HepG2 (cell line): ENCODE measurements around the gene SLC16A3. TPM values are rescaled to one million over a fixed set of nuclear protein-coding genes. Genes with fewer than 3 reads are reported as not detected.

Experiments used
- AHR ChIP-seq: IDR thresholded peaks from 2 replicates; pipeline ENCODE4 v1.6.1; 2018; ENCODE audit warnings: missing genetic modification reagents, missing compliant biosample characterization
- ATF1 ChIP-seq: IDR thresholded peaks from 2 replicates; pipeline ENCODE4 v1.6.1; 2016; ENCODE audit warnings: mild to moderate bottlenecking, control low read depth
- BCL6 ChIP-seq: IDR thresholded peaks from 2 replicates; pipeline ENCODE4 v1.6.1; 2016; ENCODE audit warnings: missing genetic modification reagents, missing compliant biosample characterization
- ETV5 ChIP-seq: IDR thresholded peaks from 2 replicates; pipeline ENCODE4 v1.6.1; 2018; ENCODE audit warnings: missing biosample characterization, missing genetic modification reagents, inconsistent platforms, borderline replicate concordance
- HNF4A ChIP-seq: sonication (generic); formaldehyde crosslinking; IDR thresholded peaks from 2 replicates; pipeline ENCODE4 v1.4.0; 2020; ENCODE audit warnings: missing genetic modification reagents
- MATR3 ChIP-seq: sonication (generic); formaldehyde crosslinking; IDR thresholded peaks from 2 replicates; pipeline ENCODE4 v1.4.0; 2020; ENCODE audit warnings: missing genetic modification reagents
- SKI ChIP-seq: fragments of 450-650 bp; IDR thresholded peaks from one replicate; pipeline ENCODE4 v1.6.1; 2018; ENCODE audit warnings: mild to moderate bottlenecking; ENCODE audit not compliant: partially characterized antibody
- SMYD3 ChIP-seq: sonication (generic); formaldehyde crosslinking; IDR thresholded peaks from 2 replicates; pipeline ENCODE4 v1.8.1; 2023; ENCODE audit warnings: mild to moderate bottlenecking, missing genetic modification reagents
- TOPORS ChIP-seq: sonication (generic); formaldehyde crosslinking; IDR thresholded peaks from 2 replicates; pipeline ENCODE4 v1.8.0; 2023; ENCODE audit warnings: mild to moderate bottlenecking, missing genetic modification reagents
- ZBTB39 ChIP-seq: sonication (generic); formaldehyde crosslinking; IDR thresholded peaks from 2 replicates; pipeline ENCODE4 v1.5.0; 2020; ENCODE audit warnings: missing genetic modification reagents
- ZNF335 ChIP-seq: sonication (generic); formaldehyde crosslinking; IDR thresholded peaks from 2 replicates; pipeline ENCODE4 v1.4.0; 2020; ENCODE audit warnings: missing genetic modification reagents
- ZNF432 ChIP-seq: sonication (generic); formaldehyde crosslinking; IDR thresholded peaks from 2 replicates; pipeline ENCODE4 v1.5.0; 2020; ENCODE audit warnings: missing genetic modification reagents, mild to moderate bottlenecking, borderline replicate concordance
- ZNF44 ChIP-seq: sonication (generic); formaldehyde crosslinking; IDR thresholded peaks from 2 replicates; pipeline ENCODE4 v1.5.1; 2020; ENCODE audit warnings: mild to moderate bottlenecking, missing genetic modification reagents
- ZNF598 ChIP-seq: sonication (generic); formaldehyde crosslinking; IDR thresholded peaks from 2 replicates; pipeline ENCODE4 v1.5.1; 2020; ENCODE audit warnings: mild to moderate bottlenecking, missing genetic modification reagents, borderline replicate concordance
- ZNF816 ChIP-seq: sonication (generic); formaldehyde crosslinking; IDR thresholded peaks from 2 replicates; pipeline ENCODE4 v1.8.0; 2022; ENCODE audit warnings: missing genetic modification reagents, mild to moderate bottlenecking, borderline replicate concordance
- polyA plus RNA-seq, 8 experiments: library from polyadenylated mRNA; depleted of rRNA in 3 of 8; stranded (reverse) in 7 of 8; unstranded in 1 of 8; fragments of >200 nt; fragmentation: Illumina TruSeq in 4 of 8; extraction: Trizol in 4 of 8; gene quantifications; 2 replicates each; pipeline versions ENCODE4 v1.2.1 to v1.2.3, GENCODE V29; 2011 to 2016; ENCODE audit warnings: low read depth in 4 of 8, missing spikeins in 1 of 8, mixed read lengths in 1 of 8; ENCODE audit not compliant: insufficient read depth in 1 of 8
- total RNA-seq, 5 experiments: library from RNA; depleted of rRNA; stranded (reverse); fragments of >200 nt; fragmentation: Illumina TruSeq; extraction: Trizol; gene quantifications; 2 replicates each; pipeline ENCODE4 v1.2.3, GENCODE V29; 2016; ENCODE audit warnings: low read depth in 1 of 5
- TF ChIP-seq, protein P1 (sequence below), 2 experiments: fragments of 450-650 bp in 1 of 2; sonication (generic) in 1 of 2; formaldehyde crosslinking in 1 of 2; IDR thresholded peaks; 2 replicates each; pipeline versions ENCODE4 v1.6.1 to v1.8.0; 2016 to 2022; ENCODE audit warnings: antibody characterized with exemption in 1 of 2, mild to moderate bottlenecking in 1 of 2, missing genetic modification reagents in 1 of 2
- TF ChIP-seq, protein P2 (sequence below): fragments of 450-650 bp; IDR thresholded peaks from 2 replicates; pipeline ENCODE4 v1.6.1; 2016

SLC16A3 gene
- total and polyA plus RNA-seq, 2 of the 13 experiments (the other 11 are each of a cell fraction or from before 2014, with no cell fraction given): 242 to 349 TPM

- TF ChIP-seq, protein P1, sequence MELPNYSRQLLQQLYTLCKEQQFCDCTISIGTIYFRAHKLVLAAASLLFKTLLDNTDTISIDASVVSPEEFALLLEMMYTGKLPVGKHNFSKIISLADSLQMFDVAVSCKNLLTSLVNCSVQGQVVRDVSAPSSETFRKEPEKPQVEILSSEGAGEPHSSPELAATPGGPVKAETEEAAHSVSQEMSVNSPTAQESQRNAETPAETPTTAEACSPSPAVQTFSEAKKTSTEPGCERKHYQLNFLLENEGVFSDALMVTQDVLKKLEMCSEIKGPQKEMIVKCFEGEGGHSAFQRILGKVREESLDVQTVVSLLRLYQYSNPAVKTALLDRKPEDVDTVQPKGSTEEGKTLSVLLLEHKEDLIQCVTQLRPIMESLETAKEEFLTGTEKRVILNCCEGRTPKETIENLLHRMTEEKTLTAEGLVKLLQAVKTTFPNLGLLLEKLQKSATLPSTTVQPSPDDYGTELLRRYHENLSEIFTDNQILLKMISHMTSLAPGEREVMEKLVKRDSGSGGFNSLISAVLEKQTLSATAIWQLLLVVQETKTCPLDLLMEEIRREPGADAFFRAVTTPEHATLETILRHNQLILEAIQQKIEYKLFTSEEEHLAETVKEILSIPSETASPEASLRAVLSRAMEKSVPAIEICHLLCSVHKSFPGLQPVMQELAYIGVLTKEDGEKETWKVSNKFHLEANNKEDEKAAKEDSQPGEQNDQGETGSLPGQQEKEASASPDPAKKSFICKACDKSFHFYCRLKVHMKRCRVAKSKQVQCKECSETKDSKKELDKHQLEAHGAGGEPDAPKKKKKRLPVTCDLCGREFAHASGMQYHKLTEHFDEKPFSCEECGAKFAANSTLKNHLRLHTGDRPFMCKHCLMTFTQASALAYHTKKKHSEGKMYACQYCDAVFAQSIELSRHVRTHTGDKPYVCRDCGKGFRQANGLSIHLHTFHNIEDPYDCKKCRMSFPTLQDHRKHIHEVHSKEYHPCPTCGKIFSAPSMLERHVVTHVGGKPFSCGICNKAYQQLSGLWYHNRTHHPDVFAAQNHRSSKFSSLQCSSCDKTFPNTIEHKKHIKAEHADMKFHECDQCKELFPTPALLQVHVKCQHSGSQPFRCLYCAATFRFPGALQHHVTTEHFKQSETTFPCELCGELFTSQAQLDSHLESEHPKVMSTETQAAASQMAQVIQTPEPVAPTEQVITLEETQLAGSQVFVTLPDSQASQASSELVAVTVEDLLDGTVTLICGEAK (IDR thresholded peaks at IDR 0.05): no peak
- TF ChIP-seq, protein P1 (CRISPR knock-in tag; IDR thresholded peaks at IDR 0.05): peak; percentile 90
- TF ChIP-seq ETV5 (CRISPR knock-in tag): peak; percentile 83
- TF ChIP-seq AHR (CRISPR knock-in tag): 0 out of 2 replicates have a peak, but pooled peaks have one; percentile 46
- peak; percentile 94 for TF ChIP-seq SKI
- no peak for TF ChIP-seq ZNF44 (CRISPR knock-in tag)
- TF ChIP-seq ATF1 (CRISPR knock-in tag): peak; percentile 34; the same call in 1 of the 2 replicates
- peak; percentile 94 for TF ChIP-seq TOPORS (CRISPR knock-in tag)
- no peak for TF ChIP-seq ZNF598 (CRISPR knock-in tag)
- peak; percentile 99 for TF ChIP-seq HNF4A (CRISPR knock-in tag)
- TF ChIP-seq ZNF432 (CRISPR knock-in tag): no peak
- TF ChIP-seq ZNF335 (CRISPR knock-in tag): peak; percentile 84
- no peak for TF ChIP-seq MATR3 (CRISPR knock-in tag)
- peak; percentile 89 for TF ChIP-seq ZNF816 (CRISPR knock-in tag)
- TF ChIP-seq BCL6 (CRISPR knock-in tag): peak; percentile 94
- TF ChIP-seq, protein P2, sequence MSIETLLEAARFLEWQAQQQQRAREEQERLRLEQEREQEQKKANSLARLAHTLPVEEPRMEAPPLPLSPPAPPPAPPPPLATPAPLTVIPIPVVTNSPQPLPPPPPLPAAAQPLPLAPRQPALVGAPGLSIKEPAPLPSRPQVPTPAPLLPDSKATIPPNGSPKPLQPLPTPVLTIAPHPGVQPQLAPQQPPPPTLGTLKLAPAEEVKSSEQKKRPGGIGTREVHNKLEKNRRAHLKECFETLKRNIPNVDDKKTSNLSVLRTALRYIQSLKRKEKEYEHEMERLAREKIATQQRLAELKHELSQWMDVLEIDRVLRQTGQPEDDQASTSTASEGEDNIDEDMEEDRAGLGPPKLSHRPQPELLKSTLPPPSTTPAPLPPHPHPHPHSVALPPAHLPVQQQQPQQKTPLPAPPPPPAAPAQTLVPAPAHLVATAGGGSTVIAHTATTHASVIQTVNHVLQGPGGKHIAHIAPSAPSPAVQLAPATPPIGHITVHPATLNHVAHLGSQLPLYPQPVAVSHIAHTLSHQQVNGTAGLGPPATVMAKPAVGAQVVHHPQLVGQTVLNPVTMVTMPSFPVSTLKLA: peak; percentile 43; the same call in 1 of the 2 replicates
- peak; percentile 96; the same call in 1 of the 2 replicates for TF ChIP-seq SMYD3
- 0 out of 2 replicates have a peak, but pooled peaks have one; percentile 80 for TF ChIP-seq ZBTB39 (CRISPR knock-in tag)
These were observed 38.9 kb downstream of the SLC16A3 start (continued) for GRCh38 chr17:82267575-82268379.
